Bronchial epithelial cell (primary cell): ENCODE data around the gene AFDN. TPM values are rescaled to one million over a fixed set of nuclear protein-coding genes. Genes with fewer than 3 reads are reported as not detected.

ENCODE experiments used
- DNase-seq: peaks from one replicate; pipeline ENCODE4 v3.0.0-alpha.2; 2010; ENCODE audit warnings: low read depth
- FAIRE-seq: peaks from 2 replicates; lab custom pipeline; 2011; peaks lifted over from hg19 to GRCh38; lab: Jason Lieb, UNC
- H3K27me3 ChIP-seq: 2 replicates; pipeline ENCODE4 v1.5.1; 2011; ENCODE audit warnings: low read length; ENCODE audit not compliant: control insufficient read depth, insufficient read depth
- H3K36me3 ChIP-seq: 2 replicates; pipeline ENCODE4 v1.5.1; 2011; ENCODE audit warnings: low read length; ENCODE audit not compliant: control insufficient read depth, insufficient read depth
- H3K4me3 ChIP-seq: 2 replicates; pipeline ENCODE4 v1.5.1; 2011; ENCODE audit warnings: mild to moderate bottlenecking, low read depth, low read length, control low read depth
- total RNA-seq: library from RNA; depleted of rRNA; stranded (reverse); fragments of >200 nt; gene quantifications from 2 replicates; pipeline ENCODE4 v1.2.1, GENCODE V29; 2014
- TF ChIP-seq, protein P1 (sequence below): IDR thresholded peaks from 2 replicates; pipeline ENCODE4 v1.5.1; 2011; ENCODE audit warnings: mild to moderate bottlenecking, moderate library complexity, low read length, control low read depth, inconsistent platforms; ENCODE audit not compliant: insufficient read depth, severe bottlenecking

Gene AFDN
- total RNA-seq, 1 donor from 2014 or later = 146 TPM

DNA sequence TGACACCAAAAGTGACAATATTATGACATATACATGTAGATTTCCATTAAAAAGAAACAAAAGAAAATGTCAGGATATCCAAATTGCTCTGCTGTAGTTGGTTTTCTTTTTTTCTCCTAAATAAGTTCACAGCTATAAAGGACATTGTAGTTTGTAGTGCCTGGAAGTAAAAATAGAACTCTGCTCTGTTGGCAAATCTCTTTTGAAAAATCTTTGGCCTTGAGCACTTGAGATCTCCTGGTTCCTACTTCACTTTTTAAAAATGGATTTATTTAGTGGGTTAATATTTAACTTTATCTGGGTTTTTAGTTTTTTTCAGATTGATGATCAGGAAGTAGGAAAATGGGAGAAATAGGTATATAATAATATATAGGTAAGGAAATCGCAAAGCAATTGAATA is 52.9 kb downstream of the AFDN start:
- Histone ChIP-seq H3K27me3 (no peaks in the 10 kb centered on the region), H3K36me3 (peaks cover 16% of the 10 kb centered on the region), H3K4me3 (no peak overlapping the region)
- DNase-seq = no peak
- TF ChIP-seq, protein P1, sequence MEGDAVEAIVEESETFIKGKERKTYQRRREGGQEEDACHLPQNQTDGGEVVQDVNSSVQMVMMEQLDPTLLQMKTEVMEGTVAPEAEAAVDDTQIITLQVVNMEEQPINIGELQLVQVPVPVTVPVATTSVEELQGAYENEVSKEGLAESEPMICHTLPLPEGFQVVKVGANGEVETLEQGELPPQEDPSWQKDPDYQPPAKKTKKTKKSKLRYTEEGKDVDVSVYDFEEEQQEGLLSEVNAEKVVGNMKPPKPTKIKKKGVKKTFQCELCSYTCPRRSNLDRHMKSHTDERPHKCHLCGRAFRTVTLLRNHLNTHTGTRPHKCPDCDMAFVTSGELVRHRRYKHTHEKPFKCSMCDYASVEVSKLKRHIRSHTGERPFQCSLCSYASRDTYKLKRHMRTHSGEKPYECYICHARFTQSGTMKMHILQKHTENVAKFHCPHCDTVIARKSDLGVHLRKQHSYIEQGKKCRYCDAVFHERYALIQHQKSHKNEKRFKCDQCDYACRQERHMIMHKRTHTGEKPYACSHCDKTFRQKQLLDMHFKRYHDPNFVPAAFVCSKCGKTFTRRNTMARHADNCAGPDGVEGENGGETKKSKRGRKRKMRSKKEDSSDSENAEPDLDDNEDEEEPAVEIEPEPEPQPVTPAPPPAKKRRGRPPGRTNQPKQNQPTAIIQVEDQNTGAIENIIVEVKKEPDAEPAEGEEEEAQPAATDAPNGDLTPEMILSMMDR = no peak
- FAIRE-seq = no peak

DNA sequence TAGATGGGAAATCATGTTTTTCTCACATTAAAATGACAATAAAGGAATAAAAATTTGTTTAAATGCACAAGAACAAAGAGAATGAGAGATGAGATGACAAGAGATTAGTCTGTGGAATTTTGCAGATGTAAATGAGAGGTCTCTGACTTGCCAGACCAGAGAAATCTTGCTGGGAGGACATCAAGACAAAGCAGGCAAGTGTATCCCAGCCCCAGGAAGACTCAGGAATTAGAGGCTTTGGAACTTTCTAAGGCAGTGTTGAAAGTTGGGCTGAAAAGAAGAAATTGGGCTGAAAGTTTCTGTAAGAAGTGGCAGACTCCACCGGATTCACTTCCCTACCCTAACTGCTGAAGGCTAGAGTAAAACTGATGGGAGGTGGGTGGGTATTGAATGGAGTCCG is 54.6 kb downstream of the AFDN start:
- Histone ChIP-seq H3K36me3 (peaks cover 14% of the 10 kb centered on the region), H3K27me3 (no peaks in the 10 kb centered on the region), H3K4me3 (no peak overlapping the region)
- TF ChIP-seq, protein P1 = no peak
- DNase-seq (no peak), FAIRE-seq (no peak)

DNA sequence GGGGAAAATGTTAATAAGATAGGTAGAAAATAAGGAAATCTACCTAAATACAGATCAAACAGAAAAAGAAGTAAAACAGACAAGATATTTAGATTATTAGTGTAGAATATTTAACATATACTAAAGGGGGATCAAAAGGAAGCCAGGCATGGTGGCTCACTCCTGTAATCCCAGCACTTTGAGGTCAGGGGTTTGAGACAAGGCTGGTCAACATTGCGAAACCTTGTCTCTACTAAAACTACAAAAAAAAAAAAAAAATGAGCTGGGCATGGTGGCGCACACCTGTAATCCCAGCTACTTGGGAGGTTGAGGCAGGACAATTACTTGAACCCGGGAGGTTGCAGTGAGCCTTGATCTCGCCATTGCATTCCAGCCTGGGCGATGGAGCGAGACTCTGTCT is 55.5 kb downstream of the AFDN start:
- DNase-seq (no peak), FAIRE-seq (no peak)
- no peak overlapping the region for H3K4me3 ChIP-seq
- H3K27me3 ChIP-seq = no peaks in the 10 kb centered on the region
- TF ChIP-seq, protein P1 = no peak
- peaks cover 14% of the 10 kb centered on the region for H3K36me3 ChIP-seq

DNA sequence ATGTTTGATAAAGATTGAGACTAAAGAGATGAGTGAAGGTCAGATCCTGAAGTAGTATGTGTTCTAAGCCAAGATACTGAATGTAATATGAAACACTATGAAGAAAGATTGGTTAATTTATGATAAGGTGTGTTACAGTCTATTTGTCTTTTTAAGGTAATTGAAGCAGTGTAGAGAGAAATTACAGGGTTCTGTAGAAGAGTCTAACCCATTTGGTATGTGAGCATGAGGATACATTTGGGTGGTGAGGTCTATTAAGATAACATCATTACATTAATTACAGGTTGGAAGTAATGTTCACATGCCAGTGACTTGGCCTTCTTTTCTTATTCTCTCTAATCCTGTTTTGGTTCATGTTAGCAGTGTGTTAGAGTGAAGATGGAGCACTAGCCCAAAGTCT is 61.4 kb downstream of the AFDN start:
- no peak for FAIRE-seq
- TF ChIP-seq, protein P1 = no peak
- peaks cover 8% of the 10 kb centered on the region for H3K36me3 ChIP-seq
- no peaks in the 10 kb centered on the region for H3K27me3 ChIP-seq
- no peak overlapping the region for H3K4me3 ChIP-seq
- no peak for DNase-seq

DNA sequence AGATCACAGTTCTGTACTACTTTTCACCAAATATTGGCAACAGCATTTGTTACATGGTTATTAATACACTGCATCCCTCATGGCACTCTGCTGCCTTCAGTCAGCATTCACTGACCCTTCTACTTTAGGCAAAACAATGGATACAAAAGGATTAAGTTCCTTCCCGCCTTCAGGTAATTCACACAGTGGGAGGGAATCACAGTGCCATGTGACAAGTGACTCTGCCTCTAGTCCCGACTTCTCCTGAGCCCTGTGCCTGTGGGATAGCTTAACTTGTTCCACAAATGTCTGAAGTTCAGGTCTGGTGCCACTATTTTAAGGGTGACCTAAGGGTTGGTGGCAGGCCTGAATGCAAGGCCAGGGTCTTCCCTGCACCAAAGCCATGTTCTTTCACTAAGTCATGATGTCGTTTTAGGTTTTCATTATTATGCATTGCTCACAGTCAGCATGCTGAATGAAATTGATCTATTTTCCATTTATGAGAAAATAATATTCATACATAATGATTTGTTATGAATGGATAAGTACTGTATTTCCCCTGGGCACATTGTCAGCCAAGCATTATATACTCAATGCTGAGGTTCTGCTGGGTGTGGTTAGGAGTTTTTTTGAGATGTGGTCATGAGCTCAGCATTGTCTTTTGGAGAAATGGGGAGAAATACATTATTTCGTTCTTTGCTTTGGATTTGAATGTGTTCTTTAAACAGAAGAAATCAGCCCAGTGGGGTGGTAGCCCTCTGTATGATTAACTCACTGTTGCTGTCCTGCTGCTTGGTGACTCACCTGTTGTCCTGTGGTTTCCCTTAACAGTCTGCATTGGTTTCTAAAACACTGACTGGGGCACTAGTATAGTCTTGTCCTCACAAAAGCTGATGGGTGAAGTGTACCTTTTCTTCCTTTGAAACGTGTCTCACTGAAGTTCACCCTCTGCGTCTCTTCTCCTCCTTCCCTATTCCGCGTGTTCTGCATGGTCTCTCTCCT is 66.4 kb downstream of the AFDN start:
- Histone ChIP-seq H3K36me3 (peaks cover 9% of the 10 kb centered on the region), H3K4me3 (no peak overlapping the region), H3K27me3 (no peaks in the 10 kb centered on the region)
- FAIRE-seq (peak; percentile 83), DNase-seq (peak; percentile 91)
- TF ChIP-seq, protein P1 = no peak
